ENCODE data around the gene ZCCHC4.

The ZCCHC4 gene, protein sequence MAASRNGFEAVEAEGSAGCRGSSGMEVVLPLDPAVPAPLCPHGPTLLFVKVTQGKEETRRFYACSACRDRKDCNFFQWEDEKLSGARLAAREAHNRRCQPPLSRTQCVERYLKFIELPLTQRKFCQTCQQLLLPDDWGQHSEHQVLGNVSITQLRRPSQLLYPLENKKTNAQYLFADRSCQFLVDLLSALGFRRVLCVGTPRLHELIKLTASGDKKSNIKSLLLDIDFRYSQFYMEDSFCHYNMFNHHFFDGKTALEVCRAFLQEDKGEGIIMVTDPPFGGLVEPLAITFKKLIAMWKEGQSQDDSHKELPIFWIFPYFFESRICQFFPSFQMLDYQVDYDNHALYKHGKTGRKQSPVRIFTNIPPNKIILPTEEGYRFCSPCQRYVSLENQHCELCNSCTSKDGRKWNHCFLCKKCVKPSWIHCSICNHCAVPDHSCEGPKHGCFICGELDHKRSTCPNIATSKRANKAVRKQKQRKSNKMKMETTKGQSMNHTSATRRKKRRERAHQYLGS

DNA sequence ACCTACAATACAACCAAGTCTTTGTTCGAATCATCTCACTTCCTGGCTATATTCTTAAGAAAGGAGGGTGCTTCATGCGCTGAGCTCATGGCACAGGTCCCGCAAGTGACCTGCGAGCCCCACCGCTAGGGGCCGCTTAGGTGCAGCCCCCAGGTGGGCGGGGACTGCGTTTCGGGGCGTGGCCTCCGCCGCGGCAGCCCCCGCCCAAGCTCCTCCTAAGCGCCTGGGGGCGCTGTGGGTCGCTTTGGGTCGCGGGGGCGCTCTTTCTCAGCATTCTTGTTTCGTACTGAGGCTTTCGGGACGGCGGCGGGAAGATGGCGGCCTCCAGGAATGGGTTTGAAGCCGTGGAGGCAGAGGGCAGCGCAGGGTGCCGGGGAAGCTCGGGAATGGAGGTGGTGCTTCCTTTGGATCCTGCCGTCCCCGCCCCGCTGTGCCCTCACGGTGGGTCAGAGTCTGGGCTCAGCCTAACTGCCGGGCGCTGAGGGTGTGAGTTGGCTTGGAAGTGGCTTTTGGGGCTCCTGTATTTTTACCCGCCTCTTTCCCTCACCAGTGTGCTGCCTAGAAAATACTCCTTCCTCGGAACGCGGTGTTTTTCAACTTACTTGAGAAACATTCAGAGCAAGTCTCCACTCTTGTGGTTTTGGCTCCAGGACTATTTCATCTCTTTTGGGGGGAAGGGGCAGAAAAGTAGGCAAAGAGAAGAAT lies at the start of gene ZCCHC4:
Gene ZCCHC4 (plus strand): TSS at position 279 of the 705 bp plus-strand sequence. CDS start 36 bp downstream, at position 315.
- DNase-seq (ENCODE audit: low read depth in 2 of 2): peak; percentile 78 to 80

DNA sequence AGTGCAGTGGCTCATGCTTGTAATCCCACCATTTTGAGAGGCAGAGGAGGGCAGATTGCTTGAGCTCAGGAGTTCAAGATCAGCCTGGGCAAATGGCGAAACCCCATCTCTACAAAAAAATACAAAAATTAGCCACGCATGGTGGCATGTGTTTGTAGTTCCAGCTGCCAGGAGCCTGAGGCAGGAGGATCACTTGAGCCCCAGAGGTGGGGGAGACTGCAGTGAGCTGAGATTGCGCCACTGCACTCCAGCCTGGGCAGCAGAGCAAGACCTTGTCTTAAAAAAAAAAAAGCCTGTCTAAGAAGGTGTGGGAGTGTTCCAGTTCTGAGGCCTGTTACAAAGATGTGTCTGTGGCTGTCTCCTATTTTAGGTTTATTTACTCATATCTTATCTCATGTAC lies 40.7 kb upstream of the ZCCHC4 start:
- DNase-seq (ENCODE audit: low read depth in 2 of 2): no peak

DNA sequence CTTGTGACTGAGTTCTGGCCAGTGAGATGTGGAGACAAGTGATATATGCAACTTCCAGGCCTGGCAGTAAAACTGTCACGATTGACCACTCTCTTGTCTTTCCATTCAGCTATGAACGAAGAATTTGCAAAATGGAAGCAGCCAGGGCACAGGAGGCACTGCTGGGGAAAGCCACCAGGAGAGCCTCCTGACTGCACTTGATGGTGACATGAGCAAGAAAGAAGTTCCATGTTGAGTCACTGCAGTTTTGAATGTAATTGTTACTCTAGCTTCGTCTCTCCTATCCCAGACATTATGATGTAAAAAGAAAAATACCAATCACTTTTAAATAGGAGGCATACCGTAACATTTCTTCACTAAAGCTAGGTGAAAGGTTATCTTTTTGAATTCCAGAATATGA lies 32.4 kb upstream of the ZCCHC4 start:
- DNase-seq (ENCODE audit: low read depth in 2 of 2): no peak

DNA sequence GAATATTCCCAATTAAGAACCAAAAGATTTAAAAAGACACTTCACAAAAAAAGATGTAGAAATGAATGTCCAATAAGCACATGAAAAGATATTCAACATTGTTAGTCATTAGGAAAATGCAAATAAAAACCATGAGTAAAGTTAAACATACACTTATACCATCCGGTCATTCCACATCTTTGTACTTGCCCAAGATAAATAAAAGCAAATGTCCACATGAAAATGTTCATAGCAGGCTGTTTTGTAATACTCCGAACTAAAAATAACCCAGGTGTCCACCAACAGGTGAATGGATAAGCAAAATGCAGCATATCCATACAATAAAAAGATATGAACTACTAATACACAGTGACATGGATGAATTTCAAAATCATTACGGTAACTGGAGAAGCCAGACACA lies 28.6 kb upstream of the ZCCHC4 start:
- DNase-seq (ENCODE audit: low read depth in 2 of 2): no peak

DNA sequence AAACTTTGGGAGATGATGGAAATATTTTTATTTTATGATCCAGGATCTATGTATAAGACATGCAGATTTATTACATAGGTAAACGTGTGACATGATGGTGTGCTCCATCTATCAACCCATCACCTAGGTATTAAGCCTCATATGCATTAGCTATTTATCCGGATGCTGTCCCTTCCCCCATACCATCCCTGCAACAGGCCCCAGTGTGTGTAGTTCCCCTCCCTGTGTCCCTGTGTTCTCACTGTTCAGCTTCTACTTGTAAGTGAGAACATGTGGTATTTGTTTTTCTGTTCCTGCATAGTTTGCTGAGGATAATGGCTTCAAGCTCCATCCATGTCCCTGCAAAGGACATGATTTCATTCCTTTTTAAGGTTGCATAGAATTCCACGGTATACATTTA lies 28.1 kb upstream of the ZCCHC4 start:
- DNase-seq (ENCODE audit: low read depth in 2 of 2): no peak

DNA sequence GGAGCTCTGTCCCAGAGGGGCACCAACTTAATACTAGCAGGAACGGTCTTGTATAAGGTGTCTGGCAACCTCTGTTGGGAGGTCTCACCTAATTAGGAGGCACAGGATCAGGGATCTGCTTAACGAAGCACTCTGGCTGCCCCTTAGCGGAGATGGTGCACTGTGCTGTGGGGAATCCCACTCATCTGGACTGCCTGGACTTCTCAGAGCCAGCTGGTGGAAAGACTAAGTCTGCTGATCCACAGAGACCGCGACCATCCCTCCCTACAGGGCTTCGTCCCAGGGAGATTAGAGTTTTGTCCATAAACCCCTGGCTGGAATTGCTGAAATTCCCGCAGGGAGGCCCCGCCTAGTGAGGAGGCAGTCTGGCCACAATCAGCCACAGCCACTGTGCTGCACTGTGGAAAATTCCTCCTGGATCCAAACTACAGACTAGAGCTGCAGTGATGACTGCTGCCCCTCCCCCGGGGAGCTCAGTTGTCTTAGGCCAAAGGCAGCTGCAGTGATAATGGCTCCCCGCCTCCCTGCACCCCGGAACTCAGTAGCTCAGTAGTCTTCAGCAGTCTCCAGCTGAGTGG lies 22.0 kb upstream of the ZCCHC4 start:
- DNase-seq (ENCODE audit: low read depth in 2 of 2): no peak

DNA sequence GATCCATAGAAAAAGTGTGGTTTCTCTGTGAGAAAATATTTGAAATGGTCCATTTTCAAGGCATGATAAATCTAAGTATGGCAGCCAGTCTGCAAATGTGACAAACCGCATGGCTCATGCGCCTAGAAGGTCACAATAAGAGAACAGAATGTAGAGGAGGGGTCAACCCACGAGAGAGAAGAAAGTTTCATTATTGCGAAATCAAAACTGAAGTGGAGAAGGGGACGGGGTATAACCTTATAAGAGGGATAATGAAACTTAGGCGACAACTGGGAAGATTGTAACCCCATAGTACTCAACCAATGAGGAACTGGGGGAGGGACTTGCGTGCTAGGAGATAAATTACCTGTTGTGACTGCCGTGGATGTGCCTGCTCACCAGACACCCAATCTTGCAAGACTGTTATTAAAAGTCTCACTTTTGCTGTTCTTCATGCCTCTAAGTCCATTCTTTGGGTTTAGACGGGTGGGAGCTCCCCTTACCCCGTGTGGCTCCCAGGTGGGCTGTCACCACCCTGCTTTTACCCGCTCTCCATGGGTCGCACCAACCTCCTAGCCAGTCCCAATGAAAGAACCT lies 21.3 kb upstream of the ZCCHC4 start:
- DNase-seq (ENCODE audit: low read depth in 2 of 2): no peak

DNA sequence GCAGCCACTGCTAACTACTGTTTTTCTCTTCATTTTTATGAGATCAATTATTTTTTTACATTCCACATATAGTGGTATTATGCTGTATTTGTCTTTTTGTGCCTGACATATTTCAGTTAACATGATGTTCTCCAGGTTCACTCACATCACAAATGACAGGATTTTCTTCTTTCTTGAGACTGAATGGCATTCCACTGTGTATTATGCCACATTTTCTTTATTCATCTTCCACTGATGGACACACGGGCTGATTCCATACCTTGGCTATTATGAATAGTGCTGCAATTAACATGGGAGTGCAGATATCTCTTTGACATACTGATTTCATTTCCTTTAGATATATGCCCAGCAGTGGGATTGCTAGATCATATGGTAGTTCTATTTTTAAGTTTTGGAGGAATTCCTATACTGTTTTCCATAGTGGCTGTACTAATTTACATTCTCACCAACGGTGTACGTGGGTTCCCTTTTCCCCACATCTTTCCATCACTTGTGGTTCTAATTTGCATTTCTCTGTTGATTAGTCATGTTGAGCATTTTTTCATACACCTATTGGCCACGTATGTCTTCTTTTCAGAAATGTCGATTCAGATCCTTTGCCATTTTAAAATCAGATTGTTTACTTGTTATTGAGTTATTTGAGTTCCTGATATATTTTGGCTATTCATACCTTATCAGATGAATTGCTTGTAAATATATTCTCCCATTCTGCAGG lies 14.9 kb upstream of the ZCCHC4 start:
- no peak for DNase-seq (ENCODE audit: low read depth in 2 of 2)

DNA sequence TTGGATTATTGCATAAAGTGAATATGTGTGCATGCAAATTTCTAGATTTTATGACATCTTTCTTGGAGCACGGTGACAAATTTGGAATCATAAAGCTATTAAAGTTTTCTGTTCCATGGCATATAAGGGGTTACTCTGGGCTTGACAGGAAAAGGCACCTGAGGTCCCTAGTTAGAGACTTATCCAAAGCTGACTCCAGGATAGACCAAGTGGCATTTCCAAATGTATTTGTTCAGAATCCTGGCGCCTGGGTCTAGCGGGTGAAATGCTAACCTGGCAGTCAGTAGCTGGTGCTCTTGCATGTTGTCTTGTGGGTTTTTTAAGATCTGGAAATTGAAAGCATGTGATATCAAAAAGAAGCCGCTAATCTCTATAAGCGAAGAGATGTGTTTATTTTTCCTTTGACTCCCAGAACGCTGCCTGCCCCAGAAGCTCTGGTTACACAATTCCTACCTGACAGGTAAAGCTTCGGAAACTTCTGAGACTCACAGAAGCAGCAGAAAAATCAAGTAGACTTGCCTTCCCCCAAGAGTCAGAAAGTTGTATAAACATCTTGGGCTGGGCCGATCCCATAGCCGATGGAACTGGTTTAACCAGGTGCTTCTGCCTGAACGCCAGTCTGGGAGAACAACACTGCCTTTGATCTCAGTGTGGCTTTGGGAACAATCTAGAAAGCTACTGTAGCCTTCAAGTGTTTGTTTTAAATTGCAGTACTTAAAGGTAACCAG lies 12.9 kb upstream of the ZCCHC4 start:
- DNase-seq (ENCODE audit: low read depth in 2 of 2): no peak

DNA sequence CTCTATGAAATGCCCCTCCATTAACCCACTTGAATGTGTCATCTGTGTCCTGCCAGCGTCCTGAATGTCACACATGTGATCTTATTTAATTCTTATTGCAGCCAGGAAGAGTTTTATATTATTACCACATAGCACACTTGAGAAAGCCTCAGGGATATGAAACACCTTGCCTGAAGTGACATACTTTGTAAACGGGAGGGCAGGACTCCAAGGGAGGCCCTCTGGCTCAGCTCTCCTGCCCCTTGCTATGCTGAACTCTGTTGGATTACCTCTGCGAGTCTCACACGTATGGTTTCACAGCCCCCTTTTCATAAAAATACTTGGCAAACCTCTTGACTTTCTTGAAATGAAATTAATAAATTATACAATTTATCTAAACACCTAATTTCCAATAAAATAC lies 11.1 kb upstream of the ZCCHC4 start:
- DNase-seq (ENCODE audit: low read depth in 2 of 2): no peak

DNA sequence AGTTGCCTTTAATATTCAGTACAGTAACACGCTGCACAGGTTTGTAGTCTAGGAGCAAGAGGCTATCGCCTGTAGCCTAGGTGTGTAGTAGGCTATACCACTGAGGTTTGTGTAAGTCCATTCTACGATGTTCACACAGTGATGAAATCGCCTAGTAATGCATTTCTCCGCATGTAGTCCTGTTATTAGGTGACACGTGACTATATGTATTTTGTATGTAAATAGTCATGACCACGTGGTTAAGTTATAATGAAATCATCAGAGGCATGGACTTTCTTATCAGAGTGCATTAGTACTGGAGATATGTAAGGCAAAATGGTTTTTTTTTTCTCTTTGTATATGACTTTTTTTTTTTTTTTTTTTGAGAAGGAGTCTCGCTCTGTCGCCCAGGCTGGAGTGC lies 9.9 kb upstream of the ZCCHC4 start:
- no peak for DNase-seq (ENCODE audit: low read depth in 2 of 2)

DNA sequence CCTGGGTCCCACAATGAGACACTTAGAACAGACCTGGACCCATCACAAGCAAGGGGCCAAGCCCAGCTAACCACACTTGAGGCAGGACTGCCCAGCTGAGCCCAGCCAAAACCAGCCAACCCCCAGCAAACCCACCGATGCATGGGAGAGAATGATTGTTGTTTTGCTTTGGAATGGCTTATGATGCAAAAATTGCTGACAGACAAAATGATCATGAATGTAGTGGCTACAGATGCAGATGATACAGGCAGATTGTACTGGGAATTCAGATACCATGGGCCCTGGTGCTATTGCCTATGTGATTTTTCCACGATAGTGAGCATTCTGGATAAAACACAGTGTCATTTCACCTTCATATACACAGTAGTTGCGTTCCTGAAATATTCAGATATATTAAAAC lies 9.0 kb upstream of the ZCCHC4 start:
- no peak for DNase-seq (ENCODE audit: low read depth in 2 of 2)

DNA sequence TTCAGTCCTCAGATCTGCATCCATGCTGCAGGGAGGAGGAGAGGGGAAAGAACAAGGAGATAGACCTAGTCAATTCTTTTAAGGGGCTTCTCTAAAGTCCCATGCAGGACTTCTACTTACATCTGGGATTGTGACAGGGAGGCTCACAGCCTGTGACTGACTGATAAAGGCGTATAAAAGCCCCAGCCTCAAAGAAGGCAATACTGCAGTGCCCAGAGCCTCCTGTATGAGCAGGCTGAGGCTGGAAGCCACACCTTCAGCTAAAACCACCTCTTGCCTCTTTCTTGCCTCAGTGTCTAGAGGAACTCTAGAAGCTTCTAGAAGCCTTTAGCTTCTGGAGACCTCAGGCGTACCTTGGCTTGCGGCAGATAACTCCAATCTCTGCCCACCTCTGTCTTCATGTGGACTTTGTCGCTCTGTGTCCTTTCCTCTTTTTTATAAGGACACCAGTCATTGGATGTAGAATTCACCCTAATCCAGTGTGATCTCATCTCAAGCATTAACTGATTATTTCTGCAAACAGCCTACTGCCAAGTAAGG lies 6.0 kb upstream of the ZCCHC4 start:
- no peak for DNase-seq (ENCODE audit: low read depth in 2 of 2)

DNA sequence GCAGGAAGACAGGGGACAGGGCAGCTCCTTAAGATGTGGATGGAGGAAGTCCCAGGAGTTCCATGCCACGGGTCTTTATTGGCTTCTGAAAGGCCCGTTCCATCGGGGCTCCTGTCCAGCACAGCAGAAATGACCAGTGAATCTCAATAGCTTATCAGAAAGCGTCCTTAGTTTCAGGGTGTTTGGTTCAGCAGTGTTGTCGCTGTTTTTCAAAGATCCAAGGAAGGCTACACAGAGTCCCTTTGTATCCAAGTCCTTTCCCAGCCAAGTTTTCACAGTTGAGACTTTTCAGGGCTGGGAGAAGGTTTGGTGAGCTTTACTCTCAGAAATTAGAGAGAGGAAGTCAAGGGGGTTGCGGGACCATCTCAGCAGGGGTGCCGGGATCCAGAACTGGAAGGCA lies 5.0 kb upstream of the ZCCHC4 start:
- DNase-seq (ENCODE audit: low read depth in 2 of 2): no peak

DNA sequence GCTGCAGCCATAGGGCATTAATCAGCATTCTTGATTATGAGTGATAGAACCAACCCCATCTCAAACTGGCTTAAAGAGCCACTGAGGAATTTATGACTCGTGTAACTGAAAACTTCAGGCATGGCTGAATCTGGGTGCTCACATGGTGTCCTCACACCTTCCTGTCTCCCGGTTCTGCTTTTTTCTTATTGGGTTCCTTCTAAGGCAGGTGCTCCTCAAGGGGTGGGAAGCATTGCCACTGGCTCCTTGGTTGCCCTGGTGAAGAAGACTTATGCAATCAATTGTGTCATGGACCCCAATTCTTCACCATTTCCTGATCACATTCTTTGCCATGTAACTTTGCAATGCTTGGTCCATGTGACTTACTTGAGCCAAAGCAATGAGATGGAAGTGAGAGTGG lies 4.3 kb upstream of the ZCCHC4 start:
- no peak for DNase-seq (ENCODE audit: low read depth in 2 of 2)

DNA sequence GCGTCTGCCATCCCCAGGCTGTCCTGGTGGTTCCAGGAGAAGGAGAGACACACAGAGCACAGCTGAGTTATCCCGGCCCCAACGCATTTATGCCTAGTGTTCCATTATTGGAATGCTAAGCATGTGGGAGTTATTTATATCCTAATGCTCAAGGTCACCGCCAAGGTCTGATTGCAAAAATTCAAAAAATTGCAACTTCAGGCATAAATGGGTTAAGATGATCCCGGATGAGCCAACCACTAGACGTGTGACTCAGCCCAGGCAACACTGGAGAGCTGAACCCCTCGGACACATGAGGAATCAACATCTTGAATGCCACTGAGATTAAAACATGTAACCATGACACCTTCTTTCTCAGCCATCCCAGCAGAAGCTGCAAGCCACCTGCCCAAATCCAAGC lies 3.8 kb upstream of the ZCCHC4 start:
- DNase-seq (ENCODE audit: low read depth in 2 of 2): no peak

DNA sequence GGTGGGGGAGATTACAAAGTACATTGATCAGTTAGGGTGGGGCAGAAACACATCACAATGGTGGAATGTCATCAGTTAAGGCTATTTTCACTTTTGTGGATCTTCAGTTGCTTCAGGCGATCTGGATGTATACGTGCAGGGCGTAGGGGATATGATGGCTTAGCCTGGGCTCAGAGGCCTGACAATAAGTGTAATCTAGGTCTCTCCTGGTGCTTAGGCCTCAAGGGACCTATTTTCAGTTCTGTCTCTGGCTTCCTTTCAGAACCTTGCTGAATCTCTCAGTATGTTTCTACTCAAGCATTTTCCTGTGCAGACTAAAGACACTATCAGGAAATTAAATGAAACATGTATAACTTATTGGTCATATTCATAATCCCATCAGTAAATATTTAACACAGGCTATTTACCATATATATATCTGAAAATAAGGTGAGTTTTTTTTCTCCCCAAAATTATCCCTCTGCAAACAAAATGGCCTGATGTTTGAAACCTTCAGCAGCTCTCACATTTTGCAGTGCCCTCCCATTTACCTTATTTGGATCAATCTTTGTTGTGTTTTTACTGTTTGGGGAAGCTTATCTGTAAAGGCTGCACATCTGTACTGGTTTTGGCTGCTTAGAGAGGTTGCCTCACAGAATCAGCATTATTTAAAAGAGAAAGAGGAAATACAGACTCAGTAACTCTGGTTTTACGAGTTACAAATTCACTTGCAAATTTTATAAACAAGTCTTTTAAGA lies 2.3 kb upstream of the ZCCHC4 start:
- no peak for DNase-seq (ENCODE audit: low read depth in 2 of 2)

DNA sequence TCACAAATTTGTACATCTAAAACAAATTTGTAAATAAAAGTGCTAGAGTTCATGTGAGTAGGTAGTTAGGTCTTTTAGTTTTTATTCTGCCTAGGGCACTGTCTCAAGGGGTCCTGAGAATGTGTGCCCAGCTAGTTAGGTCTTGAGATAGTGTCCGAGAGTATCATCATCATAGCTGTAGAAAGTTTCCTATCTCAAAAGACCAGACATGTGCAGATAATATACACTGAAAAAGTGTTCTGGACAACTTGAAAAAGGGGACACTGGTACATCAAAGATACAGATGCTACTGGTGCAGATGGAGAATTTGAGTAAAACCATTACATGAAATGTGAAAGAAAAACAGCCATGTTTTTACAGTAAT lies 1.8 kb upstream of the ZCCHC4 start:
- DNase-seq (ENCODE audit: low read depth in 2 of 2): no peak

DNA sequence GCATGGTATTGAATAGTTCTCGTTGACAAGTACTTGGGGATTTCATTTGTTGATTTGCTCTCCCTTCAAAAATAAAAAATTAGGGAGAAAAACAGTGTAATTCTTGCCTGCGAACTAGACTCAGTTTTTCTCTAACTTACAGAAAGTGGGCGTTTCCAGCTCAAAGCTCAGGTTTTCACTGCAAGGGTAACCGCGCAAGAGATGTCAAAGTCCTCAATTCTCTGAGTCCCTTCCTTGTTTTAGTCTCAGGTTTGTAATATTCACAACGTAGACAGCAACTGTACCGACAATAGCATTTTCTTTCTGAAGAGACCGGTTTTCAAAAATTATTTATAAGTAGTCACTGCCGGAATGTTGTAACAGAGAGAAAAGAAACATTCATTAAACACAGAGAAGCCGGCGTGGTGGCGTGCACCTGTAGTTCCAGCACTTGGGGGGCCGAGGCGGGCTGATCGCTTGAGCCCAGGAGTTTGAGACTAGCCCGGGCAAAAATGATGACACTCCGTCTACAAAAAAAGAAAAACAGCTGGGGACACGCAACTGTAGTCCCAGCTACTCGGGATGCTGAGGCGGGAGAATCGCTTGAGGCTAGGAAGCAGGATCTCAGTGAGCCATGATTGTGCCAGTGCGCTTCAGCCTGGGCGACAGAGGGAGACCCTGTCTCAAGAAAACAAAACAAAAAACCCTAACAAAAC lies 774 bp downstream of the ZCCHC4 start:
- no peak for DNase-seq (ENCODE audit: low read depth in 2 of 2)

DNA sequence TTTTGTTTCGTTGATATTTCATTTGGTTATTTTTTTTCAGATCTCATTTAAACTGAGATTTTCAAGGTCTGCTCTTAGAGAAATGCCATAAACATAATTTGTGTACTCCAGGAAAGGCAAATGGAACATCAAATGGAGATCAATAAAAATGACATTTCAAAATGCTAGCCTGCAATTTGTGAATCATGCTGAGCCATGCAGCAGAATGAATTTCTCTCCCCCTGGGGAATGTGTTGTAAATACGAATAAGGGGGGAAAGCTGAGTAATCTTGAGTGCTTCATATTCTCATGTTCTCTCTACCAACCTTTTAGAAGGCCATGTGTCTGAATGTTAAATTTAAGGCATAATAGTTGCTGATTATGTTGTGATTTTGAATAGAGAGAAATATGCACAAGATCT lies 7.8 kb downstream of the ZCCHC4 start:
- DNase-seq (ENCODE audit: low read depth in 2 of 2): peak; percentile 28 to 36
